SK-N-SH (cell line): Measurements from ENCODE around the gene LSM5.

ENCODE experiments used
- SIN3A ChIP-seq: IDR thresholded peaks from 2 replicates; pipeline ENCODE4 v1.6.1; 2012; ENCODE audit warnings: low read depth, mild to moderate bottlenecking, low read length, moderate library complexity, borderline replicate concordance
- SMC3 ChIP-seq: IDR thresholded peaks from 2 replicates; pipeline ENCODE4 v1.6.1; 2012; ENCODE audit warnings: low read depth, low read length, improper control_type of control experiment
- TF ChIP-seq, protein P1 (sequence below): fragments of 200-600 bp; sonication (generic); IDR thresholded peaks from 2 replicates; pipeline ENCODE4 v1.6.1; 2017; ENCODE audit warnings: antibody characterized with exemption, mild to moderate bottlenecking, moderate library complexity
- TF ChIP-seq, protein P2 (sequence below): IDR thresholded peaks from 2 replicates; pipeline ENCODE4 v1.4.0; 2012; ENCODE audit warnings: low read depth
- TF ChIP-seq, protein P3 (sequence below): fragments of 150-350 bp; IDR thresholded peaks from 2 replicates; pipeline ENCODE4 v1.6.1; 2017; ENCODE audit warnings: antibody characterized with exemption, low read length, low read depth, borderline replicate concordance

DNA sequence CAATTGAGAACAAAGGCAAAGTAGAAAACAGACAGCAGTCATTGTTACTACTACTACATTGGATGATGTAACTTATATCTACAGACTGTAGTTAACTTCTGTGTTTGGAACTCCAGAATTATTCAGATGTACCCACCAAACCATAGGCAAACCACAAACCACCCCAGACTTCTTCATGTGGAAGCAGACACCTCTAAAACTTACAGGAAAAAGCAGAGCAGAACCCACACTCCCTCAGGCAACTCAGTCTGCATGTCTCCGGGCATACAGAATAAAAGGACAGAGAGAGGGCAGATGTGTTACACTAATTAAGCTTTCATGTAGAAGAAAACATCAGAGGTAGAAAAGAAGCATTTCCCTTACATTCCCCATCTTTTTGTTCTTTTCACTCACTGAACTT is 9.0 kb downstream of the LSM5 start:
- TF ChIP-seq, protein P1, sequence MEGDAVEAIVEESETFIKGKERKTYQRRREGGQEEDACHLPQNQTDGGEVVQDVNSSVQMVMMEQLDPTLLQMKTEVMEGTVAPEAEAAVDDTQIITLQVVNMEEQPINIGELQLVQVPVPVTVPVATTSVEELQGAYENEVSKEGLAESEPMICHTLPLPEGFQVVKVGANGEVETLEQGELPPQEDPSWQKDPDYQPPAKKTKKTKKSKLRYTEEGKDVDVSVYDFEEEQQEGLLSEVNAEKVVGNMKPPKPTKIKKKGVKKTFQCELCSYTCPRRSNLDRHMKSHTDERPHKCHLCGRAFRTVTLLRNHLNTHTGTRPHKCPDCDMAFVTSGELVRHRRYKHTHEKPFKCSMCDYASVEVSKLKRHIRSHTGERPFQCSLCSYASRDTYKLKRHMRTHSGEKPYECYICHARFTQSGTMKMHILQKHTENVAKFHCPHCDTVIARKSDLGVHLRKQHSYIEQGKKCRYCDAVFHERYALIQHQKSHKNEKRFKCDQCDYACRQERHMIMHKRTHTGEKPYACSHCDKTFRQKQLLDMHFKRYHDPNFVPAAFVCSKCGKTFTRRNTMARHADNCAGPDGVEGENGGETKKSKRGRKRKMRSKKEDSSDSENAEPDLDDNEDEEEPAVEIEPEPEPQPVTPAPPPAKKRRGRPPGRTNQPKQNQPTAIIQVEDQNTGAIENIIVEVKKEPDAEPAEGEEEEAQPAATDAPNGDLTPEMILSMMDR, result no peak
- TF ChIP-seq SMC3, result no peak
- no peak for TF ChIP-seq SIN3A
- TF ChIP-seq, protein P2, sequence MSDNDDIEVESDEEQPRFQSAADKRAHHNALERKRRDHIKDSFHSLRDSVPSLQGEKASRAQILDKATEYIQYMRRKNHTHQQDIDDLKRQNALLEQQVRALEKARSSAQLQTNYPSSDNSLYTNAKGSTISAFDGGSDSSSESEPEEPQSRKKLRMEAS, result no peak
- TF ChIP-seq, protein P3, sequence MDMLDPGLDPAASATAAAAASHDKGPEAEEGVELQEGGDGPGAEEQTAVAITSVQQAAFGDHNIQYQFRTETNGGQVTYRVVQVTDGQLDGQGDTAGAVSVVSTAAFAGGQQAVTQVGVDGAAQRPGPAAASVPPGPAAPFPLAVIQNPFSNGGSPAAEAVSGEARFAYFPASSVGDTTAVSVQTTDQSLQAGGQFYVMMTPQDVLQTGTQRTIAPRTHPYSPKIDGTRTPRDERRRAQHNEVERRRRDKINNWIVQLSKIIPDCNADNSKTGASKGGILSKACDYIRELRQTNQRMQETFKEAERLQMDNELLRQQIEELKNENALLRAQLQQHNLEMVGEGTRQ, result no peak
